Thoracic aorta (tissue), 2 donors: Measurements from ENCODE around the gene TSSC4. TPM values are rescaled to one million over a fixed set of nuclear protein-coding genes. Genes with fewer than 3 reads are reported as not detected.

Experiments used
- ATAC-seq: fragments of 150-250 bp; one replicate; pipeline ENCODE4 v1.8.0; 2017; ENCODE audit warnings: low read depth; ENCODE audit not compliant: insufficient number of reproducible peaks, low FRiP score
- DNase-seq: peaks from one replicate; pipeline ENCODE4 v3.0.0-alpha.2; 2020; ENCODE audit warnings: low spot score
- H3K27ac ChIP-seq, 2 donors: fragments of 200-600 bp; sonication (generic); 1 replicate in 1 of 2; 2 replicates in 1 of 2; pipeline ENCODE4 v1.5.1; 2016; ENCODE audit warnings: mild to moderate bottlenecking in 2 of 2, moderate library complexity in 2 of 2
- H3K27me3 ChIP-seq: fragments of 200-600 bp; sonication (generic); replicated peaks from 2 replicates; pipeline ENCODE4 v1.6.0; 2016; ENCODE audit warnings: mild to moderate bottlenecking; ENCODE audit not compliant: insufficient read depth
- H3K36me3 ChIP-seq: fragments of 200-600 bp; sonication (generic); one replicate; pipeline ENCODE4 v1.5.1; 2016
- H3K4me1 ChIP-seq, 2 donors: fragments of 200-600 bp; sonication (generic); 1 replicate in 1 of 2; 2 replicates in 1 of 2; pipeline versions ENCODE4 v1.5.1 to v1.6.0; 2016; ENCODE audit warnings: low read depth in 2 of 2, mild to moderate bottlenecking in 1 of 2; ENCODE audit not compliant: control insufficient read depth in 1 of 2
- H3K4me3 ChIP-seq: fragments of 200-600 bp; sonication (generic); 2 replicates; pipeline ENCODE4 v1.5.1; 2016; ENCODE audit warnings: mild to moderate bottlenecking
- H3K9me3 ChIP-seq: fragments of 200-600 bp; sonication (generic); 2 replicates; pipeline ENCODE4 v1.5.1; 2016
- CTCF ChIP-seq: fragments of 200-600 bp; sonication (generic); IDR thresholded peaks from one replicate; pipeline ENCODE4 v1.5.1; 2019; ENCODE audit warnings: antibody characterized with exemption
- total RNA-seq, 2 donors: library from RNA; depleted of rRNA; stranded (reverse); fragments of >200 nt; gene quantifications; one replicate each; pipeline versions ENCODE4 v1.1.0 to v1.2.3, GENCODE V29; 2016

Gene TSSC4
- total RNA-seq, 2 donors from 2014 or later: 31.6 to 57.9 TPM

GRCh38 chr11:2358754-2359442 is 41.7 kb upstream of the TSSC4 start:
- H3K36me3 ChIP-seq: no peaks in the 10 kb centered on the region
- TF ChIP-seq CTCF: no peak

GRCh38 chr11:2359557-2359956 is 41.0 kb upstream of the TSSC4 start:
- no peaks in the 10 kb centered on the region for H3K36me3 ChIP-seq
- no peak for ATAC-seq
- TF ChIP-seq CTCF: no peak
- H3K4me1 ChIP-seq: no peaks in the 10 kb centered on the region
- no peak overlapping the region for H3K4me3 ChIP-seq
- H3K9me3 ChIP-seq: no peaks in the 10 kb centered on the region
- H3K27me3 ChIP-seq: no peaks in the 10 kb centered on the region
- H3K27ac ChIP-seq: no peak overlapping the region
- no peak for DNase-seq

More at GRCh38 chr11:2358754-2359442, 41.7 kb upstream of the TSSC4 start:
- Histone ChIP-seq H3K9me3 (no peaks in the 10 kb centered on the region), H3K4me3 (no peak overlapping the region), H3K27me3 (no peaks in the 10 kb centered on the region), H3K27ac (no peak overlapping the region), H3K4me1 (no peaks in the 10 kb centered on the region)
- DNase-seq (no peak), ATAC-seq (no peak)

GRCh38 chr11:2360081-2360642 is 40.4 kb upstream of the TSSC4 start:
- no peaks in the 10 kb centered on the region for H3K27me3 ChIP-seq
- DNase-seq (no peak), ATAC-seq (no peak)
- H3K9me3 ChIP-seq: no peaks in the 10 kb centered on the region
- no peak overlapping the region for H3K27ac ChIP-seq
- no peaks in the 10 kb centered on the region for H3K36me3 ChIP-seq
- H3K4me1 ChIP-seq: no peaks in the 10 kb centered on the region
- H3K4me3 ChIP-seq: no peak overlapping the region
- no peak for TF ChIP-seq CTCF

GRCh38 chr11:2361565-2361964 is 39.0 kb upstream of the TSSC4 start:
- DNase-seq: no peak
- Histone ChIP-seq H3K36me3 (no peaks in the 10 kb centered on the region), H3K27ac (no peak overlapping the region), H3K9me3 (no peaks in the 10 kb centered on the region), H3K27me3 (no peaks in the 10 kb centered on the region), H3K4me3 (no peak overlapping the region), H3K4me1 (peaks cover 5 to 10% of the 10 kb centered on the region in 2 donors)
- TF ChIP-seq CTCF: no peak
- ATAC-seq: no peak

- Histone ChIP-seq H3K27ac (no peak overlapping the region), H3K4me1 (peaks cover 5 to 15% of the 10 kb centered on the region in 2 donors), H3K36me3 (no peaks in the 10 kb centered on the region), H3K9me3 (no peaks in the 10 kb centered on the region), H3K27me3 (no peaks in the 10 kb centered on the region), H3K4me3 (no peak overlapping the region)
- ATAC-seq (no peak), DNase-seq (no peak)
- no peak for TF ChIP-seq CTCF
These were observed 38.1 kb upstream of the TSSC4 start for GRCh38 chr11:2362414-2362813.
